Loucy (cell line): ENCODE data around the gene UBE2G2.

Experiments
- CTCF ChIP-seq: fragments of 200-600 bp; sonication (generic); conservative IDR thresholded peaks from 2 replicates; pipeline ENCODE4 v1.5.1; 2014; ENCODE audit warnings: mild to moderate bottlenecking, antibody characterized with exemption, low read length
- EZH2phosphoT487 ChIP-seq: fragments of 200-600 bp; IDR thresholded peaks from 2 replicates; pipeline ENCODE4 v1.6.1; 2018; ENCODE audit warnings: antibody characterized with exemption, mild to moderate bottlenecking, moderate library complexity, borderline replicate concordance

DNA sequence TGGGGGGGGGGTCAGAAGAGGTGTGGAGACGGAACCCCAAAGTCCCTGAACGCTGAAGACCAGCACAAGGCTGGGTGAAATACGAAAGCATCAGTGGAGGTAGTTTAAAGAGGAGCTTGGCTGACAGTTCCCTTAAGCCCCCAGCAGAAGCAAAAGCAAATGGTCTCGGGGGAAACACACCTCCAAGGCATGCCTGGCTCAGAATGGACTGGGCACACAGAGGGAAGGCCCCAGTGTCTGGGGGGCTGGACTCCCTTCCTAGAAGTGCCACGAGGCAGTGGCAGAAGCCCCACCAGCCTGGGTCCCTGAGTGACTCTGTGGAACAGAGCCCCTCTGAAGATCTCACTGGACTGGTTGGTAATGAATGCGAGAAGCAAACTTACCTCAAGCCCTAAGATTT lies 43.9 kb downstream of the UBE2G2 start:
- TF ChIP-seq CTCF (no peak), EZH2phosphoT487 (no peak)
